ENCODE measurements around the gene LEPR.

DNA sequence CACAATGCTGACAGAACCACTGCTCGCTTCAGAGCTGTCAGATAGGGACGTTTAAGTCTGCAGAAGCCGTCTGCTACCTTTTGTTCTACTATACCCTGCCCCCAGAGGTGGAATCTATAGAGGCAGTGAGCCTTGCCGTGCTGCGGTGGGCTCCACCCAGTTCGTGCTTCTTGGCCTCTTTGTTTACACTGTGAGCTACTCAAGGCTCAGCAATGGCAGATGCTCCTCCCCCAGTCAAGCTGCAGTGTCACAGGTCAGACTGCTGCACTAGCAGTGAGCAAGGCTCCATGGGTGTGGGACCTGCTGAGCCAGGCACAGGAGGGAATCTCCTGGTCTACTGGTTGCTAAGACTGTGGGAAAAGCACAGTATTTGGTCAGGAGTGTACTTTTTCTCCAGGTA, 47.1 kb downstream of the LEPR start:
- TF ChIP-seq, protein P1, sequence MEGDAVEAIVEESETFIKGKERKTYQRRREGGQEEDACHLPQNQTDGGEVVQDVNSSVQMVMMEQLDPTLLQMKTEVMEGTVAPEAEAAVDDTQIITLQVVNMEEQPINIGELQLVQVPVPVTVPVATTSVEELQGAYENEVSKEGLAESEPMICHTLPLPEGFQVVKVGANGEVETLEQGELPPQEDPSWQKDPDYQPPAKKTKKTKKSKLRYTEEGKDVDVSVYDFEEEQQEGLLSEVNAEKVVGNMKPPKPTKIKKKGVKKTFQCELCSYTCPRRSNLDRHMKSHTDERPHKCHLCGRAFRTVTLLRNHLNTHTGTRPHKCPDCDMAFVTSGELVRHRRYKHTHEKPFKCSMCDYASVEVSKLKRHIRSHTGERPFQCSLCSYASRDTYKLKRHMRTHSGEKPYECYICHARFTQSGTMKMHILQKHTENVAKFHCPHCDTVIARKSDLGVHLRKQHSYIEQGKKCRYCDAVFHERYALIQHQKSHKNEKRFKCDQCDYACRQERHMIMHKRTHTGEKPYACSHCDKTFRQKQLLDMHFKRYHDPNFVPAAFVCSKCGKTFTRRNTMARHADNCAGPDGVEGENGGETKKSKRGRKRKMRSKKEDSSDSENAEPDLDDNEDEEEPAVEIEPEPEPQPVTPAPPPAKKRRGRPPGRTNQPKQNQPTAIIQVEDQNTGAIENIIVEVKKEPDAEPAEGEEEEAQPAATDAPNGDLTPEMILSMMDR (IDR thresholded peaks at IDR 0.05), result no peak
- TF ChIP-seq POLR2A (IDR thresholded peaks at IDR 0.05), result no peak
